K562 (cell line): Measurements from ENCODE around the gene ABHD1. TPM values are rescaled to one million over a fixed set of nuclear protein-coding genes. Genes with fewer than 3 reads are reported as not detected.

ENCODE experiments used
- ATAC-seq: fragments of 200-7000 bp; cut with Tn5 transposase; 3 replicates; pipeline ENCODE4 v1.9.1; 2020; ENCODE audit warnings: moderate library complexity
- BruUV-seq: library from RNA; stranded (reverse); fragments of 400-500 nt; replicated peaks from 2 replicates; lab custom pipeline; 2021; lab: Mats Ljungman, UMichigan
- CTCF ChIA-PET: fragments of 300-600 bp; formaldehyde crosslinking; extraction: SDS; loops from one replicate; lab custom pipeline; 2021; ENCODE audit warnings: low intra/inter-chr PET ratio; lab: Yijun Ruan, JAX
- POLR2A ChIA-PET: fragments of 300-600, 350-650 bp; sonication (Branson Sonifier 250); formaldehyde crosslinking; extraction: SDS; loops from one replicate; lab custom pipeline; 2021; ENCODE audit warnings: antibody characterized with exemption, inconsistent platforms; lab: Yijun Ruan, JAX
- DNase-seq, 4 experiments: peaks; one replicate each; pipeline versions ENCODE4 v3.0.0 to v3.0.0-alpha.2; 2011 to 2018; ENCODE audit warnings: low spot score in 3 of 4, mixed read lengths in 3 of 4; ENCODE audit errors: extremely low read depth in 1 of 4
- FAIRE-seq: peaks from 2 replicates; lab custom pipeline; 2011; peaks lifted over from hg19 to GRCh38; lab: Jason Lieb, UNC
- H2AFZ ChIP-seq: 2 replicates; pipeline ENCODE4 v1.6.0; 2011; ENCODE audit warnings: low read depth, low read length, control low read depth, inconsistent platforms
- H3K27ac ChIP-seq: fragments of 200-600 bp; 3 replicates; pipeline ENCODE4 v1.8.0; 2011; ENCODE audit warnings: low read depth, mild to moderate bottlenecking, control low read depth, inconsistent platforms, low read length, moderate library complexity, mixed read lengths; ENCODE audit errors: extremely low read depth
- H3K27me3 ChIP-seq, 2 experiments: fragments of 300-600 bp in 1 of 2; 2 replicates in 1 of 2; 3 replicates in 1 of 2; pipeline versions ENCODE4 v1.6.0 to v1.8.0; 2011; ENCODE audit warnings: inconsistent platforms in 2 of 2, low read length in 2 of 2, mild to moderate bottlenecking in 1 of 2, mixed read lengths in 1 of 2, moderate library complexity in 1 of 2; ENCODE audit not compliant: control insufficient read depth in 2 of 2, insufficient read depth in 2 of 2
- H3K36me3 ChIP-seq: fragments of 300-600 bp; 3 replicates; pipeline ENCODE4 v1.8.0; 2011; ENCODE audit warnings: mild to moderate bottlenecking, low read length, inconsistent platforms; ENCODE audit not compliant: control insufficient read depth, insufficient read depth
- H3K4me1 ChIP-seq, 2 experiments: fragments of 200-600 bp in 1 of 2; replicated peaks in 1 of 2; 2 replicates in 1 of 2; 3 replicates in 1 of 2; pipeline versions ENCODE4 v1.5.1 to v1.8.0; 2011; ENCODE audit warnings: inconsistent platforms in 2 of 2, low read length in 2 of 2, mild to moderate bottlenecking in 1 of 2, mixed read lengths in 1 of 2, moderate library complexity in 1 of 2; ENCODE audit not compliant: control insufficient read depth in 2 of 2, insufficient read depth in 2 of 2
- H3K4me2 ChIP-seq: 2 replicates; pipeline ENCODE4 v1.6.1; 2011; ENCODE audit warnings: low read length, control low read depth, inconsistent platforms, mixed read lengths; ENCODE audit not compliant: insufficient read depth
- H3K4me3 ChIP-seq: fragments of 200-600 bp; sonication (generic), shearing (Covaris generic); 2 replicates; pipeline ENCODE4 v1.5.1; 2016; ENCODE audit warnings: control low read depth, inconsistent platforms
- H3K79me2 ChIP-seq: fragments of 200-600 bp; 3 replicates; pipeline ENCODE4 v1.8.0; 2011; ENCODE audit warnings: low read length, inconsistent platforms; ENCODE audit not compliant: control insufficient read depth, insufficient read depth
- H3K9ac ChIP-seq, 2 experiments: 2 replicates each; pipeline versions ENCODE4 v1.6.0 to v1.6.1; 2011; ENCODE audit warnings: low read depth in 2 of 2, low read length in 2 of 2, control low read depth in 1 of 2, inconsistent platforms in 1 of 2, mild to moderate bottlenecking in 1 of 2, mixed read lengths in 1 of 2; ENCODE audit not compliant: insufficient read depth in 1 of 2
- H3K9me1 ChIP-seq: one replicate; pipeline ENCODE4 v1.6.0; 2011; ENCODE audit warnings: inconsistent platforms, mild to moderate bottlenecking, low read length, moderate library complexity; ENCODE audit not compliant: control insufficient read depth, insufficient read depth
- H3K9me3 ChIP-seq: replicated peaks from 2 replicates; pipeline ENCODE4 v1.5.1; 2011; ENCODE audit warnings: low read depth, low read length, inconsistent platforms; ENCODE audit not compliant: control insufficient read depth, insufficient read depth
- H4K20me1 ChIP-seq: replicated peaks from 2 replicates; pipeline ENCODE4 v1.6.1; 2011; ENCODE audit warnings: low read length, inconsistent platforms, mixed read lengths; ENCODE audit not compliant: control insufficient read depth, insufficient read depth
- GABPB2 ChIP-seq: fragments of 250-450 bp; sonication (Bioruptor Pico); conservative IDR thresholded peaks from 2 replicates; pipeline ENCODE4 v1.5.1; 2021; ENCODE audit warnings: mild to moderate bottlenecking
- HOMEZ ChIP-seq: fragments of 250-450 bp; sonication (Bioruptor Pico); IDR thresholded peaks from 2 replicates; pipeline ENCODE4 v1.4.0; 2020; ENCODE audit warnings: mild to moderate bottlenecking, moderate library complexity
- MGA ChIP-seq: fragments of 450-650 bp; IDR thresholded peaks from 2 replicates; pipeline ENCODE4 v1.6.1; 2016; ENCODE audit warnings: mild to moderate bottlenecking, moderate library complexity
- SMARCA4 ChIP-seq: fragments of 450-650 bp; IDR thresholded peaks from 2 replicates; pipeline ENCODE4 v1.6.1; 2016
- U2AF2 ChIP-seq: fragments of 200-400 bp; formaldehyde crosslinking; optimal IDR thresholded peaks from 2 replicates; pipeline ENCODE3; 2017; ENCODE audit warnings: low read depth, mild to moderate bottlenecking, low read length
- WGBS: fragments of 100-300 bp; shearing (Covaris generic); methylation state at CpG from one replicate; pipeline ENCODE4 v1.1.6; 2016; ENCODE audit warnings: low coverage, mixed read lengths; ENCODE audit not compliant: insufficient coverage; ENCODE audit errors: missing lambda C conversion rate; 5-methylcytosine and 5-hydroxymethylcytosine counted together
- in situ Hi-C: fragments of 300-500 bp; cut with MboI; formaldehyde crosslinking; loops from 4 replicates; pipeline ENCODE4 v1.15.0; 2018; ENCODE audit warnings: inconsistent platforms, mixed read lengths
- intact Hi-C: fragments of 100-400 bp; cut with micrococcal nuclease; formaldehyde crosslinking; loops from 2 replicates; pipeline ENCODE4 v1.14.2; 2022
- polyA plus RNA-seq, 8 experiments: library from polyadenylated mRNA; depleted of rRNA in 4 of 8; stranded (reverse) in 5 of 8; unstranded in 3 of 8; fragments of >200 nt; fragmentation: Nextera tagmentation in 2 of 8; fragmentation: Illumina TruSeq in 1 of 8; extraction: Ambion mirVana in 2 of 8; extraction: Trizol in 1 of 8; gene quantifications; 2 replicates each; pipeline versions ENCODE4 v1.2.1 to v1.2.3, GENCODE V29; 2011 to 2014; ENCODE audit warnings: inconsistent platforms in 1 of 8, missing spikeins in 1 of 8
- total RNA-seq, 7 experiments: library from RNA; depleted of rRNA in 6 of 7; stranded (reverse); fragments of >200 nt in 6 of 7; fragmentation: Illumina TruSeq in 2 of 7; extraction: Trizol in 2 of 7; gene quantifications; 2 replicates each; pipeline versions ENCODE4 v1.2.1 to v1.2.3, GENCODE V29; 2011 to 2021; ENCODE audit warnings: low replicate concordance in 1 of 7

The ABHD1 gene
- total and polyA plus RNA-seq, 9 of the 15 experiments (the other 6 are each of a cell fraction or from before 2014, with no cell fraction given): 0.10 to 0.16 (median 0.11) TPM; not detected in 5

DNA sequence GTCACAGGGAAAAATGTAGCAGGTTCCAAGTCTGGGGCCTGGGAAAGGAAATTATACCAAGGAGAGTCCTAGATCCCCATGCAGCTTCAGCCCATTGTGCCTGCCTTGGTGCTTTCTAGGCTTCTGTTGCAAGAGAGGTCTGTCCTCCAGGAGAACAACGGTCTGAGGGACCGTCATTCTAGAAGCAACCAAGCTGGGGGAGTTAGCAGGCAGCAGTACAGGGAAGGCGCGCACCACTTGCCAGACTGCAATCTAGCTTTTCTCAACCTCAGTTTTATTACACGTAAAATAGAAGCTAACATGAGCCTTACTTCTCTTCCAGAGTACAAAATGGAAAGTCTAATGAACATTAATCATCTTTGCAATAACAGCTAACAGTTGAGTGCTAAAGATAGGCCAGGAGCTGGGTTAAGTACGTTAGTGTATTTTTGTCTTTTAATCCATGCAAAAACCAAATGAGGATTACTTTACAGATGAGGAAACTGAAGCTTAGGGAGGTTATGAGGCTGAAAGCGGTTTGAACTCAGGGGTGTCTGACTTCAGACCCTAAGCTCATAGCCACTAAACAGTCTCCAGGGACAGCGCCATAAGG, 27.1 kb downstream of the ABHD1 start:
- peak overlapping the region in 1 of 2 experiments; percentile 40; a peak in 1 of 4 replicates for H3K9ac ChIP-seq
- ATAC-seq: no peak
- no peaks in the 10 kb centered on the region for H3K9me1 ChIP-seq
- H3K4me3 ChIP-seq: no peak overlapping the region
- POLR2A ChIA-PET: interaction anchor here (1.6 kb wide), 1 partner anchor 11 kb away, joined by 5 read pairs; the partner anchor contains the start of gene PRR30
- H3K4me1 ChIP-seq: peaks cover 0 to 15% of the 10 kb centered on the region in 2 experiments; a peak in 2 of 5 replicates
- 39% methylated on average over 8 of the region's 8 CpGs for WGBS
- no peak for DNase-seq
- intact Hi-C loops (no loop called here), in situ Hi-C loops (no loop called here)
- BruUV-seq: no TSS peak
- H3K27me3 ChIP-seq: peaks cover 0 to 15% of the 10 kb centered on the region in 2 experiments; a peak in 2 of 5 replicates
- H3K36me3 ChIP-seq: no peaks in the 10 kb centered on the region
- no peak overlapping the region for H2AFZ ChIP-seq
- H3K4me2 ChIP-seq: no peak overlapping the region
- H3K9me3 ChIP-seq: no peaks in the 10 kb centered on the region
- H4K20me1 ChIP-seq: no peaks in the 10 kb centered on the region
- no peaks in the 10 kb centered on the region for H3K79me2 ChIP-seq
- CTCF ChIA-PET: no interaction called here
- no peak overlapping the region for H3K27ac ChIP-seq
- FAIRE-seq: no peak
- TF ChIP-seq U2AF2 (no peak), MGA (no peak), HOMEZ (CRISPR knock-in tag) (no peak), SMARCA4 (no peak), GABPB2 (CRISPR knock-in tag) (no peak)
